Measurements from ENCODE around the gene SEMA6B.

DNA sequence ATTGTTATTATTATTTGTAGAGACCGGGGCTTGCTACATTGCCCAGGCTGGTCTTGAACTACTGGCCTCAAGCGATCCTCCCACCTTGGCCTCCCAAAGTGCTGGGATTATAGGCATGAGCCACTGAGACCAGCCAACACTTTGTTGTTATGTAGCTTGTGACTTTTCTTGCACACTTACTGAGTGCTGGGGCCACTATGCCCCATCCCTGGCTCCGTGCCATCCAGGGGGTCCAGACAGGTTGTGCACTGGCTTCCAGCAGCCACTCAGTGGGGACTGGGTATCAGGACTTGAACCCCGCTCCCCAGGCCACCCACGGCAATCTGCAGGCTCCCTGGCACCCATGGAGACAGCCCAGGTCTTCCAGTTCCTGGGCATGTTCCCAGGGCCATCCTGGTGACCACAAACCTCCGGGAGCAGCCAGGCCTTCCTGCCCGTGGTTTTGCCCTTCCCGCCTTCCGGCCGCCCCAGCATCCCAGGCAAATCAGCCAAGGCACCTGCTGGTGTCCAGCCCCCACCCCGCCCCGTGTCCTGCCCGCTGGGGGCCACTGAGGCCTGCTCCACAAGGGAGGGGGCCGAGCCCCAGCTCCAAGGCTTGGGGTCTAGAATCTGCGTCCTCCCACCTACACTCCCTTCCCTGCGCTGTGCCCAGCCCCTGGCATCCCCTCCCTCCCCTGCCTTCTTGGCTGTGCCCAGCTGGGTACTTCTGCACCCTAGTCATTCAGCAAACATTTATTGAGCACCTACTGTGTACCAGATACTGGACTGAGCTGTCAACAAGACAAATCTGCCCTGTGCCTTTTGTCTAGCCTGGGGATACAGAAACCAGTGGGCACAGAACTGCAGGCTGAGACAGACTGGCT is 23.7 kb upstream of the SEMA6B start:
- TF ChIP-seq POLR2A (IDR thresholded peaks at IDR 0.05) = no peak
- TF ChIP-seq, protein P1, sequence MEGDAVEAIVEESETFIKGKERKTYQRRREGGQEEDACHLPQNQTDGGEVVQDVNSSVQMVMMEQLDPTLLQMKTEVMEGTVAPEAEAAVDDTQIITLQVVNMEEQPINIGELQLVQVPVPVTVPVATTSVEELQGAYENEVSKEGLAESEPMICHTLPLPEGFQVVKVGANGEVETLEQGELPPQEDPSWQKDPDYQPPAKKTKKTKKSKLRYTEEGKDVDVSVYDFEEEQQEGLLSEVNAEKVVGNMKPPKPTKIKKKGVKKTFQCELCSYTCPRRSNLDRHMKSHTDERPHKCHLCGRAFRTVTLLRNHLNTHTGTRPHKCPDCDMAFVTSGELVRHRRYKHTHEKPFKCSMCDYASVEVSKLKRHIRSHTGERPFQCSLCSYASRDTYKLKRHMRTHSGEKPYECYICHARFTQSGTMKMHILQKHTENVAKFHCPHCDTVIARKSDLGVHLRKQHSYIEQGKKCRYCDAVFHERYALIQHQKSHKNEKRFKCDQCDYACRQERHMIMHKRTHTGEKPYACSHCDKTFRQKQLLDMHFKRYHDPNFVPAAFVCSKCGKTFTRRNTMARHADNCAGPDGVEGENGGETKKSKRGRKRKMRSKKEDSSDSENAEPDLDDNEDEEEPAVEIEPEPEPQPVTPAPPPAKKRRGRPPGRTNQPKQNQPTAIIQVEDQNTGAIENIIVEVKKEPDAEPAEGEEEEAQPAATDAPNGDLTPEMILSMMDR (IDR thresholded peaks at IDR 0.05) = no peak
